LNCaP clone FGC (cell line): Measurements from ENCODE around the gene DNAJC16.

ENCODE experiments used
- DNase-seq: peaks from one replicate; pipeline ENCODE4 v3.0.0-alpha.2; 2011; ENCODE audit warnings: low read depth
- H3K4me3 ChIP-seq: 2 replicates; pipeline ENCODE4 v1.5.1; 2011; ENCODE audit warnings: mild to moderate bottlenecking, low read depth, low read length, control low read depth
- CTCF ChIP-seq: IDR thresholded peaks from 2 replicates; pipeline ENCODE4 v1.5.1; 2012; ENCODE audit warnings: mild to moderate bottlenecking; ENCODE audit not compliant: control insufficient read depth, insufficient read depth; ENCODE audit errors: extremely low read depth

Gene DNAJC16

GRCh38 chr1:15625056-15625917 is 98.6 kb downstream of the DNAJC16 start:
- DNase-seq = no peak
- peak overlapping the region; percentile 15; the same call in 1 of the 2 replicates for H3K4me3 ChIP-seq
- TF ChIP-seq CTCF = no peak
